Stimulated activated naive CD4-positive, alpha-beta T cell treated with Interleukin-2 at 50 U/mL for 16 hours (primary cell): ENCODE results near the gene PRIM2.
"Not testable (repeated sequence)": the region's sequence is repeated elsewhere in the genome, so short reads cannot be mapped to it uniquely, and the experiment has no call there.

Experiments used
- DNase-seq: peaks from one replicate; lab custom pipeline; 2025; lab: John Stamatoyannopoulos, UW

PRIM2 gene

GRCh38 chr6:57505251-57505650 lies 187.8 kb downstream of the PRIM2 start:
- not testable (repeated sequence) for DNase-seq

GRCh38 chr6:57510390-57510789 lies 193.0 kb downstream of the PRIM2 start:
- DNase-seq, result not testable (repeated sequence)

- DNase-seq, result not testable (repeated sequence)
These were observed 197.7 kb downstream of the PRIM2 start for GRCh38 chr6:57515171-57515570.

- not testable (repeated sequence) for DNase-seq
These were observed 198.4 kb downstream of the PRIM2 start for GRCh38 chr6:57515845-57516244.

GRCh38 chr6:57516776-57517175 lies 199.3 kb downstream of the PRIM2 start:
- DNase-seq, result not testable (repeated sequence)

- DNase-seq, result not testable (repeated sequence)
These were observed 201.8 kb downstream of the PRIM2 start for GRCh38 chr6:57519198-57519597.

- DNase-seq, result not testable (repeated sequence)
These were observed 203.7 kb downstream of the PRIM2 start for GRCh38 chr6:57521085-57521484.

GRCh38 chr6:57523221-57523620 lies 205.8 kb downstream of the PRIM2 start:
- DNase-seq, result not testable (repeated sequence)

- DNase-seq, result not testable (repeated sequence)
These were observed 212.3 kb downstream of the PRIM2 start for GRCh38 chr6:57529755-57530154.

- not testable (repeated sequence) for DNase-seq
These were observed 215.2 kb downstream of the PRIM2 start for GRCh38 chr6:57532660-57533059.

- not testable (repeated sequence) for DNase-seq
These were observed 217.7 kb downstream of the PRIM2 start for GRCh38 chr6:57535121-57535520.

- DNase-seq, result not testable (repeated sequence)
These were observed 218.6 kb downstream of the PRIM2 start for GRCh38 chr6:57535994-57536393.

GRCh38 chr6:57537916-57538315 lies 220.5 kb downstream of the PRIM2 start:
- DNase-seq, result not testable (repeated sequence)

- DNase-seq, result not testable (repeated sequence)
These were observed 234.5 kb downstream of the PRIM2 start for GRCh38 chr6:57551961-57552360.

GRCh38 chr6:57557855-57558254 lies 240.4 kb downstream of the PRIM2 start:
- DNase-seq, result not testable (repeated sequence)

GRCh38 chr6:57559170-57559569 lies 241.7 kb downstream of the PRIM2 start:
- not testable (repeated sequence) for DNase-seq

GRCh38 chr6:57562233-57562632 lies 244.8 kb downstream of the PRIM2 start:
- DNase-seq, result not testable (repeated sequence)

GRCh38 chr6:57572119-57572518 lies 254.7 kb downstream of the PRIM2 start:
- not testable (repeated sequence) for DNase-seq

GRCh38 chr6:57572844-57573243 lies 255.4 kb downstream of the PRIM2 start:
- not testable (repeated sequence) for DNase-seq

GRCh38 chr6:57577023-57577422 lies 259.6 kb downstream of the PRIM2 start:
- not testable (repeated sequence) for DNase-seq

- DNase-seq, result not testable (repeated sequence)
These were observed 262.1 kb downstream of the PRIM2 start for GRCh38 chr6:57579489-57579888.

GRCh38 chr6:57581586-57581985 lies 264.2 kb downstream of the PRIM2 start:
- DNase-seq, result not testable (repeated sequence)

- DNase-seq, result not testable (repeated sequence)
These were observed 283.7 kb downstream of the PRIM2 start for GRCh38 chr6:57601105-57601504.

- DNase-seq, result not testable (repeated sequence)
These were observed 287.9 kb downstream of the PRIM2 start for GRCh38 chr6:57605303-57605702.
